K562 (cell line): ENCODE results near the gene CIAO2A. TPM values are rescaled to one million over a fixed set of nuclear protein-coding genes. Genes with fewer than 3 reads are reported as not detected.

Source experiments
- CBFA2T2 ChIP-seq: fragments of 450-650 bp; conservative IDR thresholded peaks from 2 replicates; pipeline ENCODE4 v1.6.1; 2017; ENCODE audit warnings: mild to moderate bottlenecking
- CREB1 ChIP-seq, 2 experiments: sonication (generic) in 1 of 2; formaldehyde crosslinking in 1 of 2; IDR thresholded peaks; 2 replicates each; pipeline versions ENCODE4 v1.6.1 to v1.8.0; 2012 to 2022; ENCODE audit warnings: inconsistent platforms in 1 of 2, mild to moderate bottlenecking in 1 of 2, missing genetic modification reagents in 1 of 2, moderate library complexity in 1 of 2
- CTCFL ChIP-seq: IDR thresholded peaks from 2 replicates; pipeline ENCODE4 v1.6.1; 2011; ENCODE audit warnings: borderline replicate concordance, low read depth, mild to moderate bottlenecking, moderate library complexity, low read length; ENCODE audit not compliant: insufficient read depth, poor library complexity, severe bottlenecking
- E2F8 ChIP-seq: fragments of 450-650 bp; IDR thresholded peaks from 2 replicates; pipeline ENCODE4 v1.7.1; 2018; ENCODE audit warnings: mild to moderate bottlenecking, low read depth; ENCODE audit not compliant: partially characterized antibody
- HMGN3 ChIP-seq: IDR thresholded peaks from 2 replicates; pipeline ENCODE4 v1.6.1; 2011; ENCODE audit warnings: borderline replicate concordance, low read depth, mild to moderate bottlenecking, mixed read lengths, low read length; ENCODE audit not compliant: insufficient read length; ENCODE audit errors: extremely low read depth
- KDM2B ChIP-seq: fragments of 250-450 bp; sonication (Bioruptor Pico); IDR thresholded peaks from 2 replicates; pipeline ENCODE4 v1.8.0; 2021; ENCODE audit warnings: mild to moderate bottlenecking, moderate library complexity
- PHF8 ChIP-seq: fragments of 200-600 bp; sonication (generic); IDR thresholded peaks from 2 replicates; pipeline ENCODE4 v1.6.1; 2012; ENCODE audit warnings: mixed run types, mild to moderate bottlenecking, inconsistent platforms, low read length, moderate library complexity, borderline replicate concordance
- SLC30A9 ChIP-seq: fragments of 250-450 bp; sonication (Bioruptor Pico); IDR thresholded peaks from 2 replicates; pipeline ENCODE4 v1.8.0; 2022; ENCODE audit warnings: mild to moderate bottlenecking, moderate library complexity
- TOE1 ChIP-seq, 2 experiments: fragments of 450-650 bp in 1 of 2; sonication (generic) in 1 of 2; formaldehyde crosslinking in 1 of 2; IDR thresholded peaks; 2 replicates each; pipeline versions ENCODE4 v1.7.1 to v1.8.0; 2016 to 2022; ENCODE audit warnings: borderline replicate concordance in 2 of 2, mild to moderate bottlenecking in 2 of 2, antibody characterized with exemption in 1 of 2, inconsistent platforms in 1 of 2, low read depth in 1 of 2, missing genetic modification reagents in 1 of 2, moderate library complexity in 1 of 2
- USF2 ChIP-seq: sonication (generic); formaldehyde crosslinking; IDR thresholded peaks from 2 replicates; pipeline ENCODE4 v1.5.0; 2020; ENCODE audit warnings: missing genetic modification reagents
- ZNF561 ChIP-seq: fragments of 450-650 bp; formaldehyde crosslinking; conservative IDR thresholded peaks from 2 replicates; pipeline ENCODE4 v1.4.0; 2020; ENCODE audit warnings: mild to moderate bottlenecking, moderate library complexity
- ZNF609 ChIP-seq: sonication (generic); formaldehyde crosslinking; IDR thresholded peaks from 2 replicates; pipeline ENCODE4 v1.8.1; 2023; ENCODE audit warnings: missing genetic modification reagents, mild to moderate bottlenecking, borderline replicate concordance
- ZNF766 ChIP-seq: fragments of 200-800 bp; sonication (Bioruptor generic); conservative IDR thresholded peaks from 2 replicates; pipeline ENCODE4 v1.6.1; 2016; ENCODE audit warnings: missing genetic modification characterization, missing compliant biosample characterization
- polyA plus RNA-seq, 8 experiments: library from polyadenylated mRNA; depleted of rRNA in 4 of 8; stranded (reverse) in 5 of 8; unstranded in 3 of 8; fragments of >200 nt; fragmentation: Nextera tagmentation in 2 of 8; fragmentation: Illumina TruSeq in 1 of 8; extraction: Ambion mirVana in 2 of 8; extraction: Trizol in 1 of 8; gene quantifications; 2 replicates each; pipeline versions ENCODE4 v1.2.1 to v1.2.3, GENCODE V29; 2011 to 2014; ENCODE audit warnings: inconsistent platforms in 1 of 8, missing spikeins in 1 of 8
- total RNA-seq, 7 experiments: library from RNA; depleted of rRNA in 6 of 7; stranded (reverse); fragments of >200 nt in 6 of 7; fragmentation: Illumina TruSeq in 2 of 7; extraction: Trizol in 2 of 7; gene quantifications; 2 replicates each; pipeline versions ENCODE4 v1.2.1 to v1.2.3, GENCODE V29; 2011 to 2021; ENCODE audit warnings: low replicate concordance in 1 of 7

The CIAO2A gene
- total and polyA plus RNA-seq, 9 of the 15 experiments (the other 6 are each of a cell fraction or from before 2014, with no cell fraction given), result 161 to 429 (median 313) TPM

GRCh38 chr15:64095795-64096667 lies 2.4 kb upstream of the CIAO2A start, which contains the start of gene SNX1 (continued):
- TF ChIP-seq E2F8 (peak; percentile 69), TOE1 (IDR thresholded peaks at IDR 0.05; ENCODE audit: borderline replicate concordance) (peak; percentile 68; the same call in 1 of the 2 replicates), TOE1 (CRISPR knock-in tag; IDR thresholded peaks at IDR 0.05; ENCODE audit: borderline replicate concordance, low read depth) (no peak), KDM2B (CRISPR knock-in tag) (no peak), USF2 (peak; percentile 41), ZNF609 (CRISPR knock-in tag) (no peak), SLC30A9 (CRISPR knock-in tag) (no peak), CTCFL (no peak), HMGN3 (peak; percentile 47), CREB1 (IDR thresholded peaks at IDR 0.05) (no peak), CREB1 (CRISPR knock-in tag; IDR thresholded peaks at IDR 0.05) (peak; percentile 68; the same call in 1 of the 2 replicates), CBFA2T2 (no peak; the same call in 1 of the 2 replicates), ZNF766 (CRISPR knock-in tag) (peak; percentile 39; the same call in 1 of the 2 replicates), ZNF561 (CRISPR knock-in tag) (no peak), PHF8 (peak; percentile 94)
